ENCODE measurements around the gene GLT1D1.

The GLT1D1 gene

DNA sequence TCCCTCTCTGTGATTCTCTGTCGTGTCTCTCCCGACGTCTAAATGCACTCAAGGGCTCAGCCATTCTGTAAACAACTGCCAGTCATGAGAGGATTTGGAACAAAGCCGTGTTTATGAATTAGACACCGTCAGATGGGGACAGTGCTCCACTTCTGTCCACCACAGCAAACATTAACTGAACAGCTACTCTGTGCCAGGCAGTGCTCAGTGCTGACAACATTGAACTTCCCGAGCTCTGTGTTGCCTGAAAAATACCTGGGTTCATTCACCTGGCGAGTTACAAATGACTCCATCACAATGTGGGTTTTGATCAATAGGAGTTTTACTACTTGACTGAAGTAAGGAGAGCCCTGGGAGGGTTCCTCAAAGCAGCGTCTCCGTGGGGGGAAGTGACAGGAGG is 139.3 kb downstream of the GLT1D1 start:
- no peaks in the 10 kb centered on the region for H3K4me1 Mint-ChIP-seq (ENCODE audit: low read depth)
- H3K36me3 Mint-ChIP-seq (ENCODE audit: low read depth) = no peaks in the 10 kb centered on the region
- DNase-seq = no peak
- no peak overlapping the region for H3K27ac Mint-ChIP-seq
- H3K4me3 Mint-ChIP-seq = no peak overlapping the region
- H3K27me3 Mint-ChIP-seq = peaks cover 4% of the 10 kb centered on the region
- H3K9me3 Mint-ChIP-seq = peaks cover 2% of the 10 kb centered on the region

DNA sequence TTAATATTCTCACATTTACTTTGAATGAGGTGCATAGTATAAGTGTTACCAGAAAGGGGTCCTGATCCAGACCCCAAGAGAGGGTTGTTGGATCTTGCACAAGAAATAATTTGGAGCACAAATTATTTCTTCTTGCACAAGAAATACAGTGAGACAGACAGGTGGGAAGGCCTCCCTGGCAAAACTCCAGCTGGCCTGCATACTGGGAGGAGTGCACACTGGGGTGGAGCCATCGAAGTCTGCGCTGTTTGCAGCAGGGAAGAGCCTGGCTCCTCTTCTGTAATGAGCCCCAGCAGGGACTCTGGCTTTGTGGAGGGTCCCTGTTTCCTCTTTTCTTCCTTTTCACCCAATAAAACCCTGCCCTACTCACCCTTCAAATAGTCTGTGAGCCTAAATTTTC is 141.6 kb downstream of the GLT1D1 start:
- Mint-ChIP-seq H3K4me3 (no peak overlapping the region), H3K27me3 (peaks cover 4% of the 10 kb centered on the region), H3K36me3 (ENCODE audit: low read depth) (no peaks in the 10 kb centered on the region), H3K27ac (no peak overlapping the region), H3K9me3 (peaks cover 8% of the 10 kb centered on the region), H3K4me1 (ENCODE audit: low read depth) (no peaks in the 10 kb centered on the region)
- no peak for DNase-seq

DNA sequence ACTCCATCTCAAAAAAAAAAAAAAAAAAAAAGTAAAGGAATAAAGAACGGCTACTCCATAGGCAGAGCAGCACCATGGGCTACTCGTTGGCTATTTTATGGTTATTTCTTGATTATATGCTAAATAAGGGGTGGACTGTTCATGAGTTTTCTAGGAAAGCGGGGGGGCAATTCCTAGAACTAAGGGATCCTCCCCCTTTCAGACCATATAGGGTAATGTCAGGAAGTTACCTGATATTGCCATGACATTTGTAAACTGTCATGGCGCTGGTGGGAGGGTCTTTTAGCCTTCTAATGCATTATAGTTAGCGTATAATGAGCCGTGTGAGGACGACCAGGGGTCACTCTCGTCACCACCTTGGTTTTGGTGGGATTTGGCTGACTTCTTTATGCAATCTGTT is 142.3 kb downstream of the GLT1D1 start:
- Mint-ChIP-seq H3K4me3 (no peak overlapping the region), H3K36me3 (ENCODE audit: low read depth) (no peaks in the 10 kb centered on the region)

DNA sequence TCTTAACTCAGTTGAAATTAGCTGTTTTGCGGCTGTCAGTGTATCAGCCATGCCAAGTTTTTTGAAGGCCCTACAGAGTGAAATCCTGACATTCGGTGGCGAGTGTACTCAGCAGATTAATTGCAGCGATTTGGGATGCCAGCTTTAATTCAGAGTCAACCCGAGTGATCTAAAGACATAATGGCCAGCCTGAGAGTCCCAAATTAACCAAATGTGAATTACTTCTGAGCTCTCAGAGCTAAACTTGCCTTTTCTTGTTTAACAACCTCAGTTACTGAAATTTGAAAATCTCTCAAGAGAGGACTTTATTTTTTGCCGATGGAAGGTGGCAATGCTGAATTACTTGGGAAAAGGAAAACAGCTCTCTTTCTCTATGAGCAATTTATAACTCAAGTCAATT is 148.5 kb downstream of the GLT1D1 start:
- Mint-ChIP-seq H3K36me3 (ENCODE audit: low read depth) (no peaks in the 10 kb centered on the region), H3K9me3 (peaks cover 7% of the 10 kb centered on the region), H3K4me3 (no peak overlapping the region), H3K4me1 (ENCODE audit: low read depth) (no peaks in the 10 kb centered on the region), H3K27me3 (no peaks in the 10 kb centered on the region), H3K27ac (no peak overlapping the region)
- DNase-seq = no peak

More for the DNA sequence above, 142.3 kb downstream of the GLT1D1 start:
- H3K27me3 Mint-ChIP-seq = peaks cover 4% of the 10 kb centered on the region
- no peak for DNase-seq
- no peak overlapping the region for H3K27ac Mint-ChIP-seq
- H3K4me1 Mint-ChIP-seq (ENCODE audit: low read depth) = no peaks in the 10 kb centered on the region
- H3K9me3 Mint-ChIP-seq = peaks cover 8% of the 10 kb centered on the region

DNA sequence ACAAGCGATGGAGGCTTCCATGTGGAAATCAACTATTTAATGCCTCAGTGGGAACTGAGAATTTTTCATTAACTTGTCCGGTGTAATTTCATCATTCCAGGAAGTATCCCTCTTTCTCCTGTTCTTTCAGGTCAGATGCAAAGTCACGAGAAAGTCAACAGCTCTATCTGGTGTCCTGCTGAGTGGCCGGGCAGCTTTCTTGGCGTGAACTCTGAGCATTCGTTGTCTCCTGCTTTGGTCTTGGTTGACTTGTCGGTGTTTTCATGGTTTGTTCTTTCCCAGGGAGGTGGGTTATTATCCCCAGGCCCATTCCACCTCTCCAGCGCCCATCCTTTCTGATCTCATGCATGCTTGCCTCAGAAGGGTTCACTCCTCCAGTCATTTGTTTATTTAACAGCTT is 149.1 kb downstream of the GLT1D1 start:
- DNase-seq = no peak
- Mint-ChIP-seq H3K9me3 (peaks cover 7% of the 10 kb centered on the region), H3K4me1 (ENCODE audit: low read depth) (no peaks in the 10 kb centered on the region), H3K36me3 (ENCODE audit: low read depth) (no peaks in the 10 kb centered on the region), H3K27me3 (no peaks in the 10 kb centered on the region), H3K4me3 (no peak overlapping the region), H3K27ac (no peak overlapping the region)

DNA sequence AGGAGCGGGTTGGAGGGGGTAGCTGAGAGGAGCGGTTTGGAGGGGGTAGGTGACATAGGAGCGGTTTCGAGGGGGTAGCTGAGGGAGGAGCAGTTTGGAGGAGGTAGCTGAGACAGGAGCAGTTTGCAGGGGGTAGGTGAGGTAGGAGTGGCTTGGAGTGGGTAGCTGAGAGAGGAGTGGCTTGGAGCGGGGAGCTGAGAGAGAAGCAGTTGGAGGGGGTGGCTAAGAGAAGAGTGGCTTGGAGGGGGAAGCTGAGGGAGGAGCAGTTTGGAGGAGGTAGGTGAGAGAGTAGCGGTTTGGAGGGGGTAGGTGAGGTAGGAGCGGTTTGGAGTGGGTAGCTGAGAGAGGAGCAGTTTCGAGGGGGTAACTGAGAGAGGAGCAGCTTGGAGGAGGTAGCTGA is 152.1 kb downstream of the GLT1D1 start:
- H3K36me3 Mint-ChIP-seq (ENCODE audit: low read depth) = no peaks in the 10 kb centered on the region
- H3K4me1 Mint-ChIP-seq (ENCODE audit: low read depth) = no peaks in the 10 kb centered on the region
- no peak overlapping the region for H3K27ac Mint-ChIP-seq
- peaks cover 1% of the 10 kb centered on the region for H3K9me3 Mint-ChIP-seq
- DNase-seq = no peak
- no peaks in the 10 kb centered on the region for H3K27me3 Mint-ChIP-seq
- H3K4me3 Mint-ChIP-seq = no peak overlapping the region

DNA sequence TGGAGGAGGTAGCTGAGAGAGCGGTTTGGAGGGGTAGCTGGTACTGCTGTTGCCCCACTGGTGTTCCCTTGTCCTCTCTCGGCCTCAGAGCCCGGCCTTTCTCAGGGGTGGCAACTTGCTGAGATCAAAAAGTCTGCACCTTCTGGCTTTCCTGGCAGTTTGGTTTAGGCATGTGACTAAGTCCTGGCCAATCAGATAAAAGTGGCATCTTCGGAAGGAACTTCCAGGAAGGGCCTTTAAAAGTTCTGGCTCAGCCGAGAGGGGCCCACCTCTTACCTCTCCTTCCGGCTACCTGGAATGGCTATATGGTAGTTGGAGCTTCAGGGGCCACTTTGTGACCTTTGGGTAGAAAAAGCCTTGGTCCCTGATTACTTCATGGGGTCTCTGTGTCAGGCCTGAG is 152.6 kb downstream of the GLT1D1 start:
- H3K4me1 Mint-ChIP-seq (ENCODE audit: low read depth) = no peaks in the 10 kb centered on the region
- no peaks in the 10 kb centered on the region for H3K27me3 Mint-ChIP-seq
- no peak overlapping the region for H3K4me3 Mint-ChIP-seq
- no peak for DNase-seq
- H3K27ac Mint-ChIP-seq = no peak overlapping the region
- H3K9me3 Mint-ChIP-seq = peaks cover 1% of the 10 kb centered on the region
- H3K36me3 Mint-ChIP-seq (ENCODE audit: low read depth) = no peaks in the 10 kb centered on the region

DNA sequence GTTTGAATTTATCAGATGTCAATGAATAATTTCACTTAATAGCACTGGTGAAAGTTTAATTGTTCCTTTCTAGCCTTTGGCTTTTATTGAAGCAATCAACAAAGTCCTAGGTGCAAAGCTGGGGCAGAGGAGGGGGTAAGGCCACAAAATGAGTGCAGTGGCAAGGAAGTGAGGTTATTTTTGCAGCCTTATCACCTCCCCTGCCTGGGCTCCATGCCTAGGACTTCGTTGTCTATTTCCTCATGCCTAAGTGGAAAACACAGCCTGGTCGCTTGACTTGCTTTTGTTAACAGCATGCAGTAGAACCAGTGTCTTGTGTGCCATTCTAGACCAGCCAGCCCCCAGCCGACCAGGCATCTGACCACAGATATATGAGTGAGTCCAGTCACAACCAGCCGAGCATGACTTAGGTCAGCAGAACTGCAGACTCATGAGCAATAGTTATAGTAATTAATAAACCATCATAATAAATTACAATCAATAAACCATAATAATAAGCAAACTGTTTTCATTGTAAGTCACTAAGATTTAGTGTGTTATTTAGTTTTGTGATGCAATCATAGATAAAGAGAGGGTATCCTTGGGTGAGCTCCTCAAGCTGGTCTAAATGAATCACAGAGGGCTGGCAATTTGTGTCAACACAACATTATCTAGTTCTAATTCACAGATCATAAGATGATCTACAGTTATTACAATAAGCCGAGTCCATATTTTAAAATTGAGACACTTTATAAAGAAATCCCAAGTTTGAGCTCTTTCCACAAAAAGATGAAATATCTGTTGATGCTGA is 156.8 kb downstream of the GLT1D1 start:
- Mint-ChIP-seq H3K27ac (no peak overlapping the region), H3K27me3 (peaks cover 4% of the 10 kb centered on the region), H3K9me3 (no peaks in the 10 kb centered on the region), H3K36me3 (ENCODE audit: low read depth) (no peaks in the 10 kb centered on the region), H3K4me1 (ENCODE audit: low read depth) (no peaks in the 10 kb centered on the region), H3K4me3 (no peak overlapping the region)
- DNase-seq = no peak

DNA sequence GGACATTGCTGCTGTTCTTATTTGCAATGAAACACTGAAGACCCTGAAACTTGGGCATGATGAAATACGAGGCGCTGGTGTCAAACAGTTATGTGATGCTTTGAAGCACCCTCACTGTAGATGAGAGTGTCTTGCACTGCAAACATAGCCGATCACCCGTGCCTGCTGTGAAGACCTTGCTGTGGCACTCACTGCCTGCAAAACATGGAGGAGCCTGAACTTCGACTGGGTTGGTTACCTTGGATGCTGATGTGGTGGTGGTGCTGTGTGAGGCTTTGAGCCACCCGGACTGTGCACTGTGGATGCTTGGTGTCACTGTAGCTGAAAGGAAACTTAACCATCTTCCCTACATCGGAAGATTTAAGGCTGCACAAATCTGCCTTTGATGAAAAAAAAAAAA is 162.9 kb downstream of the GLT1D1 start:
- Mint-ChIP-seq H3K4me1 (ENCODE audit: low read depth) (no peaks in the 10 kb centered on the region), H3K36me3 (ENCODE audit: low read depth) (no peaks in the 10 kb centered on the region), H3K9me3 (peaks cover 11% of the 10 kb centered on the region), H3K27me3 (peaks cover 4% of the 10 kb centered on the region), H3K4me3 (no peak overlapping the region), H3K27ac (no peak overlapping the region)
- DNase-seq = no peak

DNA sequence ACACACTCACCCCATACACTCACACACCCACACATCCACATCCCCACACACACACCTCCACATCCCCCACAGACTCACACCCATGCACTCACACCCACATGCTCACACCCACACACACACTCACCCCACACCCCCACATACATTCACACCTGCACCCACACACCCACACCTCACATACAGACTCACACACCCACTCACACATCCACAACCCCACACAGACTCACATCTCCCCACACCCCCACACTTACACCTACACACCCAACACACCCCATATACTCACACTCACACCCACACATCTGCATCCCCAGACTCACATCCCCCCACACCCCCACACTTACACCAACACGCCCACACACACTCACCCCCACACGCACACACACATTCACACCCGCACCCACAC is 171.8 kb downstream of the GLT1D1 start:
- peaks cover 6% of the 10 kb centered on the region for H3K9me3 Mint-ChIP-seq
- no peak for DNase-seq
- no peak overlapping the region for H3K4me3 Mint-ChIP-seq
- H3K27ac Mint-ChIP-seq = no peak overlapping the region
- no peaks in the 10 kb centered on the region for H3K36me3 Mint-ChIP-seq (ENCODE audit: low read depth)
- no peaks in the 10 kb centered on the region for H3K4me1 Mint-ChIP-seq (ENCODE audit: low read depth)
- no peaks in the 10 kb centered on the region for H3K27me3 Mint-ChIP-seq

DNA sequence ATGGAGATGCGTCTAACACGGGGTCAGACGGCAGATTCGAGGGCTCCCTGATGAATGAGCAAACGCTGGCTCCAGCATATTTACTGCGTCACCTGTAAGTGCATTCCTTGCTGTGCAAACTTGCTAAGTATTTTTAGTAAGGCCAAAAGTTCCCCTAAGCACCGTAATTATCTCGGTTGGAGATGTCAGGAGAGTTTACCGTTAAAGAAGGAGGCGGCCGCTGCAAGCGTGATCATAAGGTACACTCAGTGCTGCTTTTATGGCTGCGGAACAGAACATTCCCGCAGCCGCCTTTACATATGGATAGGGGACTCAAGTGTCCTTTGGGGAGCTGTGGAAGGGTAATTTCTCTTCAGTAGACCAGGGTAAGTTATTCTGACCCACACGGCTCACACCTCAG is 175.6 kb downstream of the GLT1D1 start:
- Mint-ChIP-seq H3K4me3 (no peak overlapping the region), H3K4me1 (ENCODE audit: low read depth) (no peaks in the 10 kb centered on the region), H3K27me3 (no peaks in the 10 kb centered on the region), H3K27ac (no peak overlapping the region), H3K36me3 (ENCODE audit: low read depth) (no peaks in the 10 kb centered on the region), H3K9me3 (no peaks in the 10 kb centered on the region)
- DNase-seq = no peak
